Astrocyte (in vitro differentiated cells and primary cell): ENCODE data around the gene NFKB1. TPM values are rescaled to one million over a fixed set of nuclear protein-coding genes. Genes with fewer than 3 reads are reported as not detected.

Source experiments
- DNase-seq: peaks from one replicate; pipeline ENCODE4 v3.0.0-alpha.2; 2010; ENCODE audit warnings: low read depth
- FAIRE-seq: peaks from 2 replicates; lab custom pipeline; 2011; peaks lifted over from hg19 to GRCh38; lab: Jason Lieb, UNC
- H2AFZ ChIP-seq: 2 replicates; pipeline ENCODE4 v1.6.0; 2012; ENCODE audit warnings: low read depth, low read length, inconsistent platforms
- H3K27ac ChIP-seq: 2 replicates; pipeline ENCODE4 v1.5.1; 2011; ENCODE audit warnings: low read depth, low read length, inconsistent platforms
- H3K27me3 ChIP-seq: 2 replicates; pipeline ENCODE4 v1.6.0; 2011; ENCODE audit warnings: low read length, inconsistent platforms; ENCODE audit not compliant: insufficient read depth
- H3K36me3 ChIP-seq: 2 replicates; pipeline ENCODE4 v1.5.1; 2011; ENCODE audit warnings: low read length, inconsistent platforms; ENCODE audit not compliant: insufficient read depth
- H3K4me1 ChIP-seq: 2 replicates; pipeline ENCODE4 v1.5.1; 2011; ENCODE audit warnings: low read length, inconsistent platforms; ENCODE audit not compliant: insufficient read depth
- H3K4me2 ChIP-seq: 2 replicates; pipeline ENCODE4 v1.6.0; 2012; ENCODE audit warnings: low read length, inconsistent platforms
- H3K4me3 ChIP-seq: 2 replicates; pipeline ENCODE4 v1.5.1; 2011; ENCODE audit warnings: low read depth, mild to moderate bottlenecking, low read length, inconsistent platforms; ENCODE audit not compliant: insufficient read depth
- H3K79me2 ChIP-seq: 2 replicates; pipeline ENCODE4 v1.6.0; 2012; ENCODE audit warnings: mild to moderate bottlenecking, low read length, inconsistent platforms; ENCODE audit not compliant: insufficient read depth
- H3K9ac ChIP-seq: 2 replicates; pipeline ENCODE4 v1.6.0; 2012; ENCODE audit warnings: mild to moderate bottlenecking, low read length, inconsistent platforms
- H3K9me3 ChIP-seq: 2 replicates; pipeline ENCODE4 v1.5.1; 2012; ENCODE audit warnings: low read depth, mild to moderate bottlenecking, low read length, inconsistent platforms; ENCODE audit not compliant: insufficient read depth
- H4K20me1 ChIP-seq: 2 replicates; pipeline ENCODE4 v1.6.0; 2012; ENCODE audit warnings: low read length, inconsistent platforms; ENCODE audit not compliant: insufficient read depth
- H3K27ac Mint-ChIP-seq: one replicate; pipeline ENCODE4 v1.8.0; 2021; ENCODE audit warnings: mild to moderate bottlenecking, mixed read lengths; ENCODE audit not compliant: unreplicated experiment
- H3K27me3 Mint-ChIP-seq: one replicate; pipeline ENCODE4 v1.8.0; 2021; ENCODE audit warnings: low read depth, mixed read lengths; ENCODE audit not compliant: unreplicated experiment
- H3K36me3 Mint-ChIP-seq: one replicate; pipeline ENCODE4 v1.8.0; 2021; ENCODE audit warnings: low read depth, mixed read lengths; ENCODE audit not compliant: unreplicated experiment
- H3K4me1 Mint-ChIP-seq: one replicate; pipeline ENCODE4 v1.8.0; 2021; ENCODE audit warnings: low read depth, mixed read lengths; ENCODE audit not compliant: unreplicated experiment
- H3K4me3 Mint-ChIP-seq: one replicate; pipeline ENCODE4 v1.8.0; 2021; ENCODE audit warnings: mild to moderate bottlenecking, moderate library complexity, mixed read lengths; ENCODE audit not compliant: unreplicated experiment
- H3K9me3 Mint-ChIP-seq: one replicate; pipeline ENCODE4 v1.8.0; 2021; ENCODE audit warnings: mild to moderate bottlenecking, mixed read lengths; ENCODE audit not compliant: unreplicated experiment
- CTCF ChIP-seq: IDR thresholded peaks from 2 replicates; pipeline ENCODE4 v1.5.1; 2011; ENCODE audit warnings: low read depth, mild to moderate bottlenecking, inconsistent platforms, low read length, moderate library complexity; ENCODE audit not compliant: insufficient read depth
- EZH2 ChIP-seq: IDR thresholded peaks from 2 replicates; pipeline ENCODE4 v1.6.1; 2012; ENCODE audit warnings: mild to moderate bottlenecking, low read length, inconsistent platforms; ENCODE audit not compliant: insufficient read depth
- total RNA-seq: library from RNA; stranded (reverse); gene quantifications from 2 replicates; pipeline ENCODE4 v1.2.1, GENCODE V29; 2021

NFKB1 gene
- total RNA-seq, 1 donor from 2014 or later = 19.9 TPM

GRCh38 chr4:102537269-102537668 is 36.1 kb downstream of the NFKB1 start:
- Histone ChIP-seq H2AFZ (no peak overlapping the region), H4K20me1 (peaks cover 9% of the 10 kb centered on the region), H3K27ac (no peak overlapping the region), H3K4me2 (no peak overlapping the region), H3K27me3 (no peaks in the 10 kb centered on the region), H3K4me1 (peaks cover 18% of the 10 kb centered on the region), H3K9ac (no peak overlapping the region), H3K9me3 (no peaks in the 10 kb centered on the region), H3K36me3 (peaks cover 7% of the 10 kb centered on the region), H3K79me2 (no peaks in the 10 kb centered on the region), H3K4me3 (no peak overlapping the region)
- TF ChIP-seq CTCF = no peak
- TF ChIP-seq EZH2 = no peak
- H3K4me3 Mint-ChIP-seq = no peak overlapping the region
- H3K4me1 Mint-ChIP-seq = peaks cover 11% of the 10 kb centered on the region
- FAIRE-seq (no peak), DNase-seq (no peak)
- H3K36me3 Mint-ChIP-seq = no peaks in the 10 kb centered on the region
- no peaks in the 10 kb centered on the region for H3K27me3 Mint-ChIP-seq
- no peak overlapping the region for H3K27ac Mint-ChIP-seq
- no peaks in the 10 kb centered on the region for H3K9me3 Mint-ChIP-seq

- Histone ChIP-seq H4K20me1 (peaks cover 5% of the 10 kb centered on the region), H3K9ac (no peak overlapping the region), H3K27me3 (no peaks in the 10 kb centered on the region), H3K36me3 (peaks cover 9% of the 10 kb centered on the region), H3K4me2 (no peak overlapping the region), H3K79me2 (no peaks in the 10 kb centered on the region), H2AFZ (no peak overlapping the region), H3K4me3 (no peak overlapping the region), H3K9me3 (no peaks in the 10 kb centered on the region), H3K27ac (no peak overlapping the region), H3K4me1 (no peaks in the 10 kb centered on the region)
- Mint-ChIP-seq H3K4me3 (no peak overlapping the region), H3K4me1 (peaks cover 2% of the 10 kb centered on the region), H3K27ac (no peak overlapping the region), H3K27me3 (no peaks in the 10 kb centered on the region), H3K9me3 (no peaks in the 10 kb centered on the region), H3K36me3 (no peaks in the 10 kb centered on the region)
- no peak for DNase-seq
- FAIRE-seq = no peak
- no peak for TF ChIP-seq EZH2
- no peak for TF ChIP-seq CTCF
These were observed 40.5 kb downstream of the NFKB1 start for GRCh38 chr4:102541697-102542096.

- no peak overlapping the region for H3K4me3 ChIP-seq
- H2AFZ ChIP-seq = no peak overlapping the region
- no peaks in the 10 kb centered on the region for H3K4me1 ChIP-seq
- FAIRE-seq (no peak), DNase-seq (no peak)
- Mint-ChIP-seq H3K27ac (no peak overlapping the region), H3K27me3 (no peaks in the 10 kb centered on the region), H3K4me1 (no peaks in the 10 kb centered on the region), H3K9me3 (no peaks in the 10 kb centered on the region), H3K36me3 (no peaks in the 10 kb centered on the region), H3K4me3 (no peak overlapping the region)
- H3K27ac ChIP-seq = no peak overlapping the region
- H3K4me2 ChIP-seq = no peak overlapping the region
- H3K9me3 ChIP-seq = no peaks in the 10 kb centered on the region
- no peak overlapping the region for H3K9ac ChIP-seq
- TF ChIP-seq CTCF = no peak
- TF ChIP-seq EZH2 = no peak
- peaks cover 9% of the 10 kb centered on the region for H3K36me3 ChIP-seq
- H3K79me2 ChIP-seq = no peaks in the 10 kb centered on the region
- no peaks in the 10 kb centered on the region for H3K27me3 ChIP-seq
- peaks cover 11% of the 10 kb centered on the region for H4K20me1 ChIP-seq
These were observed 42.1 kb downstream of the NFKB1 start for GRCh38 chr4:102543030-102543928.
